GM12878 (cell line): ENCODE results near the gene TPRN. TPM values are rescaled to one million over a fixed set of nuclear protein-coding genes. Genes with fewer than 3 reads are reported as not detected.

Experiments
- EP300 ChIP-seq, 2 experiments: fragments of 150-350 bp in 1 of 2; IDR thresholded peaks; 2 replicates each; pipeline ENCODE4 v1.6.1; 2011 to 2012; ENCODE audit warnings: low read depth in 2 of 2, low read length in 2 of 2, borderline replicate concordance in 1 of 2, improper control_type of control experiment in 1 of 2, inconsistent platforms in 1 of 2; ENCODE audit not compliant: control insufficient read depth in 1 of 2
- FOXK2 ChIP-seq: fragments of 450-650 bp; IDR thresholded peaks from 2 replicates; pipeline ENCODE4 v1.6.1; 2017; ENCODE audit warnings: mild to moderate bottlenecking, moderate library complexity
- IKZF1 ChIP-seq: fragments of 450-650 bp; conservative IDR thresholded peaks from 2 replicates; pipeline ENCODE4 v1.6.1; 2017; ENCODE audit warnings: antibody characterized with exemption, mild to moderate bottlenecking
- IKZF2 ChIP-seq, 2 experiments: fragments of 450-650 bp; IDR thresholded peaks; 2 replicates each; pipeline ENCODE4 v1.6.1; 2017; ENCODE audit warnings: mild to moderate bottlenecking in 2 of 2, moderate library complexity in 2 of 2
- MYB ChIP-seq: fragments of 150-350 bp; IDR thresholded peaks from 2 replicates; pipeline ENCODE4 v1.6.1; 2014; ENCODE audit warnings: mild to moderate bottlenecking, low read depth, low read length, borderline replicate concordance
- RUNX3 ChIP-seq: IDR thresholded peaks from 2 replicates; pipeline ENCODE4 v1.6.1; 2012; ENCODE audit warnings: low read length, inconsistent platforms
- SUPT20H ChIP-seq: IDR thresholded peaks from 2 replicates; pipeline ENCODE4 v1.6.1; 2011; ENCODE audit warnings: low read depth, mild to moderate bottlenecking, low read length, moderate library complexity, borderline replicate concordance; ENCODE audit not compliant: control insufficient read depth
- TCF3 ChIP-seq: IDR thresholded peaks from 2 replicates; pipeline ENCODE4 v1.6.1; 2012; ENCODE audit warnings: low read depth, mild to moderate bottlenecking, low read length, borderline replicate concordance; ENCODE audit not compliant: insufficient read depth
- polyA plus RNA-seq, 11 experiments: library from polyadenylated mRNA; depleted of rRNA in 4 of 11; unstranded in 6 of 11; stranded (reverse) in 5 of 11; fragments of >200 nt; fragmentation: Nextera tagmentation in 4 of 11; fragmentation: Illumina TruSeq in 1 of 11; extraction: Ambion mirVana in 4 of 11; extraction: Trizol in 1 of 11; gene quantifications; 1 replicate in 1 of 11; 2 replicates in 10 of 11; pipeline versions ENCODE4 v1.2.1 to v1.2.3, GENCODE V29; 2011 to 2016; ENCODE audit warnings: inconsistent platforms in 2 of 11, missing spikeins in 2 of 11, low read depth in 1 of 11
- total RNA-seq, 4 experiments: library from RNA; depleted of rRNA in 3 of 4; stranded (reverse); fragments of >200 nt in 3 of 4; fragmentation: Illumina TruSeq in 1 of 4; extraction: Trizol in 1 of 4; gene quantifications; 2 replicates each; pipeline versions ENCODE4 v1.2.1 to v1.2.3, GENCODE V29; 2013 to 2021
- TF ChIP-seq, protein P1 (sequence below): fragments of 450-650 bp; IDR thresholded peaks from 2 replicates; pipeline ENCODE4 v1.6.1; 2018; ENCODE audit warnings: mild to moderate bottlenecking, low read depth, moderate library complexity; ENCODE audit not compliant: partially characterized antibody
- TF ChIP-seq, protein P2 (sequence below): fragments of 450-650 bp; formaldehyde crosslinking; IDR thresholded peaks from 2 replicates; pipeline ENCODE4 v1.4.0; 2020; ENCODE audit warnings: mild to moderate bottlenecking, moderate library complexity
- TF ChIP-seq, protein P3 (sequence below): IDR thresholded peaks from 2 replicates; pipeline ENCODE4 v1.6.1; 2012; ENCODE audit warnings: mild to moderate bottlenecking, low read depth, low read length
- TF ChIP-seq, protein P4 (sequence below): fragments of 150-350 bp; IDR thresholded peaks from 2 replicates; pipeline ENCODE4 v1.6.1; 2014; ENCODE audit warnings: mild to moderate bottlenecking, low read depth, low read length
- TF ChIP-seq, protein P5 (sequence below), 3 experiments: IDR thresholded peaks in 2 of 3; conservative IDR thresholded peaks in 1 of 3; 2 replicates each; pipeline ENCODE4 v1.5.1; 2011; ENCODE audit warnings: low read depth in 3 of 3, low read length in 3 of 3, mild to moderate bottlenecking in 3 of 3, control low read depth in 2 of 3, moderate library complexity in 2 of 3, inconsistent platforms in 1 of 3, mixed read lengths in 1 of 3; ENCODE audit not compliant: control insufficient read depth in 2 of 3, insufficient read depth in 1 of 3; ENCODE audit errors: extremely low read depth in 1 of 3

TPRN gene
- total and polyA plus RNA-seq, 10 of the 15 experiments (the other 5 are each of a cell fraction or from before 2014, with no cell fraction given) = 0.18 to 19.5 (median 3.1) TPM

DNA sequence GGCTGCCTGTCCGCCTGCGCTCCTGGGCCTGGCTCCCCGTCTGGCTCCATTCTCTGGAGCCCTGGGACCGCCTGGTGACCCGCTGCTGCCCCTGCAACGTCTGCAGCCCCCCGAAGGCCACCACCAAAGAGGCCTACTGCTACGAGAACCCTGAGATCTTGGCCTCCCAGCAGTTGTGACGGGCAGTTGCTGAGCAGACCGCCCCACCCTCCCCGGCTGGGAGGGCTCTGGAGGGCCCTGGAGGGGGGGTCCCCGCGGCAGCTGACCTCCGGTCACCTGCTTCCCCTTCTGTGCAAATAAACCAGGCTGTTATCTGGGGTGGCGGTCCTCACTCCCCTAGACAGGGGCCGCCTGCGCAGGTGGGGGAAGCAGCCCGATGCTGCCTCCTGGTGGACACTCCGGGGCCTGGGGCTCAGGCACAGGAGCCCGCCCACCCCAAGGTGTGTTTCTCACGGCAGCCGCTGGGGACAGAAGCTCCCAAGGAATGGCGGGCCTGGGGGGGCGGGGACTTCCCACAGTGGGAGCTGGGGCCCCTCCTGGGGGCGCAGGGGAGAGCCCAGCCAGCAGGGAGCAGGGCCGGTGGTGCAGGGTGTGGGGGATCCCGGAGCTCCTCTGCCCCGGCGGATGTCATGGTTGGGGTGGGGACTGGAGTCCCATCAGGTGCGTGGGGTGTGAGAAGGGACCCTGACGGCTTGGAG lies 35.8 kb upstream of the TPRN start (continued):
- TF ChIP-seq, protein P1, sequence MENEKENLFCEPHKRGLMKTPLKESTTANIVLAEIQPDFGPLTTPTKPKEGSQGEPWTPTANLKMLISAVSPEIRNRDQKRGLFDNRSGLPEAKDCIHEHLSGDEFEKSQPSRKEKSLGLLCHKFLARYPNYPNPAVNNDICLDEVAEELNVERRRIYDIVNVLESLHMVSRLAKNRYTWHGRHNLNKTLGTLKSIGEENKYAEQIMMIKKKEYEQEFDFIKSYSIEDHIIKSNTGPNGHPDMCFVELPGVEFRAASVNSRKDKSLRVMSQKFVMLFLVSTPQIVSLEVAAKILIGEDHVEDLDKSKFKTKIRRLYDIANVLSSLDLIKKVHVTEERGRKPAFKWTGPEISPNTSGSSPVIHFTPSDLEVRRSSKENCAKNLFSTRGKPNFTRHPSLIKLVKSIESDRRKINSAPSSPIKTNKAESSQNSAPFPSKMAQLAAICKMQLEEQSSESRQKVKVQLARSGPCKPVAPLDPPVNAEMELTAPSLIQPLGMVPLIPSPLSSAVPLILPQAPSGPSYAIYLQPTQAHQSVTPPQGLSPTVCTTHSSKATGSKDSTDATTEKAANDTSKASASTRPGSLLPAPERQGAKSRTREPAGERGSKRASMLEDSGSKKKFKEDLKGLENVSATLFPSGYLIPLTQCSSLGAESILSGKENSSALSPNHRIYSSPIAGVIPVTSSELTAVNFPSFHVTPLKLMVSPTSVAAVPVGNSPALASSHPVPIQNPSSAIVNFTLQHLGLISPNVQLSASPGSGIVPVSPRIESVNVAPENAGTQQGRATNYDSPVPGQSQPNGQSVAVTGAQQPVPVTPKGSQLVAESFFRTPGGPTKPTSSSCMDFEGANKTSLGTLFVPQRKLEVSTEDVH = no peak
- peak; percentile 85 to 89; a peak in 3 of 4 replicates for TF ChIP-seq IKZF2 (IDR thresholded peaks at IDR 0.05)
- TF ChIP-seq, protein P2, sequence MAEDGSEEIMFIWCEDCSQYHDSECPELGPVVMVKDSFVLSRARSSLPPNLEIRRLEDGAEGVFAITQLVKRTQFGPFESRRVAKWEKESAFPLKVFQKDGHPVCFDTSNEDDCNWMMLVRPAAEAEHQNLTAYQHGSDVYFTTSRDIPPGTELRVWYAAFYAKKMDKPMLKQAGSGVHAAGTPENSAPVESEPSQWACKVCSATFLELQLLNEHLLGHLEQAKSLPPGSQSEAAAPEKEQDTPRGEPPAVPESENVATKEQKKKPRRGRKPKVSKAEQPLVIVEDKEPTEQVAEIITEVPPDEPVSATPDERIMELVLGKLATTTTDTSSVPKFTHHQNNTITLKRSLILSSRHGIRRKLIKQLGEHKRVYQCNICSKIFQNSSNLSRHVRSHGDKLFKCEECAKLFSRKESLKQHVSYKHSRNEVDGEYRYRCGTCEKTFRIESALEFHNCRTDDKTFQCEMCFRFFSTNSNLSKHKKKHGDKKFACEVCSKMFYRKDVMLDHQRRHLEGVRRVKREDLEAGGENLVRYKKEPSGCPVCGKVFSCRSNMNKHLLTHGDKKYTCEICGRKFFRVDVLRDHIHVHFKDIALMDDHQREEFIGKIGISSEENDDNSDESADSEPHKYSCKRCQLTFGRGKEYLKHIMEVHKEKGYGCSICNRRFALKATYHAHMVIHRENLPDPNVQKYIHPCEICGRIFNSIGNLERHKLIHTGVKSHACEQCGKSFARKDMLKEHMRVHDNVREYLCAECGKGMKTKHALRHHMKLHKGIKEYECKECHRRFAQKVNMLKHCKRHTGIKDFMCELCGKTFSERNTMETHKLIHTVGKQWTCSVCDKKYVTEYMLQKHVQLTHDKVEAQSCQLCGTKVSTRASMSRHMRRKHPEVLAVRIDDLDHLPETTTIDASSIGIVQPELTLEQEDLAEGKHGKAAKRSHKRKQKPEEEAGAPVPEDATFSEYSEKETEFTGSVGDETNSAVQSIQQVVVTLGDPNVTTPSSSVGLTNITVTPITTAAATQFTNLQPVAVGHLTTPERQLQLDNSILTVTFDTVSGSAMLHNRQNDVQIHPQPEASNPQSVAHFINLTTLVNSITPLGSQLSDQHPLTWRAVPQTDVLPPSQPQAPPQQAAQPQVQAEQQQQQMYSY = no peak
- TF ChIP-seq, protein P3, sequence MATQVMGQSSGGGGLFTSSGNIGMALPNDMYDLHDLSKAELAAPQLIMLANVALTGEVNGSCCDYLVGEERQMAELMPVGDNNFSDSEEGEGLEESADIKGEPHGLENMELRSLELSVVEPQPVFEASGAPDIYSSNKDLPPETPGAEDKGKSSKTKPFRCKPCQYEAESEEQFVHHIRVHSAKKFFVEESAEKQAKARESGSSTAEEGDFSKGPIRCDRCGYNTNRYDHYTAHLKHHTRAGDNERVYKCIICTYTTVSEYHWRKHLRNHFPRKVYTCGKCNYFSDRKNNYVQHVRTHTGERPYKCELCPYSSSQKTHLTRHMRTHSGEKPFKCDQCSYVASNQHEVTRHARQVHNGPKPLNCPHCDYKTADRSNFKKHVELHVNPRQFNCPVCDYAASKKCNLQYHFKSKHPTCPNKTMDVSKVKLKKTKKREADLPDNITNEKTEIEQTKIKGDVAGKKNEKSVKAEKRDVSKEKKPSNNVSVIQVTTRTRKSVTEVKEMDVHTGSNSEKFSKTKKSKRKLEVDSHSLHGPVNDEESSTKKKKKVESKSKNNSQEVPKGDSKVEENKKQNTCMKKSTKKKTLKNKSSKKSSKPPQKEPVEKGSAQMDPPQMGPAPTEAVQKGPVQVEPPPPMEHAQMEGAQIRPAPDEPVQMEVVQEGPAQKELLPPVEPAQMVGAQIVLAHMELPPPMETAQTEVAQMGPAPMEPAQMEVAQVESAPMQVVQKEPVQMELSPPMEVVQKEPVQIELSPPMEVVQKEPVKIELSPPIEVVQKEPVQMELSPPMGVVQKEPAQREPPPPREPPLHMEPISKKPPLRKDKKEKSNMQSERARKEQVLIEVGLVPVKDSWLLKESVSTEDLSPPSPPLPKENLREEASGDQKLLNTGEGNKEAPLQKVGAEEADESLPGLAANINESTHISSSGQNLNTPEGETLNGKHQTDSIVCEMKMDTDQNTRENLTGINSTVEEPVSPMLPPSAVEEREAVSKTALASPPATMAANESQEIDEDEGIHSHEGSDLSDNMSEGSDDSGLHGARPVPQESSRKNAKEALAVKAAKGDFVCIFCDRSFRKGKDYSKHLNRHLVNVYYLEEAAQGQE = no peak
- no peak for TF ChIP-seq FOXK2
- no peak for TF ChIP-seq MYB
- TF ChIP-seq, protein P4, sequence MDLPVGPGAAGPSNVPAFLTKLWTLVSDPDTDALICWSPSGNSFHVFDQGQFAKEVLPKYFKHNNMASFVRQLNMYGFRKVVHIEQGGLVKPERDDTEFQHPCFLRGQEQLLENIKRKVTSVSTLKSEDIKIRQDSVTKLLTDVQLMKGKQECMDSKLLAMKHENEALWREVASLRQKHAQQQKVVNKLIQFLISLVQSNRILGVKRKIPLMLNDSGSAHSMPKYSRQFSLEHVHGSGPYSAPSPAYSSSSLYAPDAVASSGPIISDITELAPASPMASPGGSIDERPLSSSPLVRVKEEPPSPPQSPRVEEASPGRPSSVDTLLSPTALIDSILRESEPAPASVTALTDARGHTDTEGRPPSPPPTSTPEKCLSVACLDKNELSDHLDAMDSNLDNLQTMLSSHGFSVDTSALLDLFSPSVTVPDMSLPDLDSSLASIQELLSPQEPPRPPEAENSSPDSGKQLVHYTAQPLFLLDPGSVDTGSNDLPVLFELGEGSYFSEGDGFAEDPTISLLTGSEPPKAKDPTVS = no peak
- TF ChIP-seq, protein P5, sequence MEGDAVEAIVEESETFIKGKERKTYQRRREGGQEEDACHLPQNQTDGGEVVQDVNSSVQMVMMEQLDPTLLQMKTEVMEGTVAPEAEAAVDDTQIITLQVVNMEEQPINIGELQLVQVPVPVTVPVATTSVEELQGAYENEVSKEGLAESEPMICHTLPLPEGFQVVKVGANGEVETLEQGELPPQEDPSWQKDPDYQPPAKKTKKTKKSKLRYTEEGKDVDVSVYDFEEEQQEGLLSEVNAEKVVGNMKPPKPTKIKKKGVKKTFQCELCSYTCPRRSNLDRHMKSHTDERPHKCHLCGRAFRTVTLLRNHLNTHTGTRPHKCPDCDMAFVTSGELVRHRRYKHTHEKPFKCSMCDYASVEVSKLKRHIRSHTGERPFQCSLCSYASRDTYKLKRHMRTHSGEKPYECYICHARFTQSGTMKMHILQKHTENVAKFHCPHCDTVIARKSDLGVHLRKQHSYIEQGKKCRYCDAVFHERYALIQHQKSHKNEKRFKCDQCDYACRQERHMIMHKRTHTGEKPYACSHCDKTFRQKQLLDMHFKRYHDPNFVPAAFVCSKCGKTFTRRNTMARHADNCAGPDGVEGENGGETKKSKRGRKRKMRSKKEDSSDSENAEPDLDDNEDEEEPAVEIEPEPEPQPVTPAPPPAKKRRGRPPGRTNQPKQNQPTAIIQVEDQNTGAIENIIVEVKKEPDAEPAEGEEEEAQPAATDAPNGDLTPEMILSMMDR (IDR thresholded peaks at IDR 0.05 in 2 of 3, conservative IDR thresholded peaks at IDR 0.05 in 1 of 3; ENCODE audit: control insufficient read depth in 2 of 3, extremely low read depth in 1 of 3, insufficient read depth in 1 of 3, low read depth in 3 of 3, low read length in 3 of 3) = peak; percentile 99 to 100 (median 100); a peak in 5 of 6 replicates
- TF ChIP-seq EP300 (IDR thresholded peaks at IDR 0.05; ENCODE audit: borderline replicate concordance in 1 of 2, control insufficient read depth in 1 of 2, low read depth in 2 of 2, low read length in 2 of 2) = no peak
- no peak for TF ChIP-seq SUPT20H
- peak; percentile 91 for TF ChIP-seq IKZF1
- TF ChIP-seq RUNX3 = no peak
- peak; percentile 80; the same call in 1 of the 2 replicates for TF ChIP-seq TCF3
